SK-MEL-5 (cell line): Measurements from ENCODE around the gene SRRM2. TPM values are rescaled to one million over a fixed set of nuclear protein-coding genes. Genes with fewer than 3 reads are reported as not detected.

Experiments
- DNase-seq: peaks from one replicate; pipeline ENCODE4 v3.0.0-alpha.2; 2016; ENCODE audit warnings: low read depth, low spot score
- in situ Hi-C: cut with HindIII; loops from 2 replicates; pipeline ENCODE4 v1.10.0; 2016; ENCODE audit warnings: low sequenced_read_pairs, high pct_unique_total_duplicates, low pct_unique_long_range_greater_than_20kb
- total RNA-seq: library from RNA; depleted of rRNA; stranded (reverse); fragments of >200 nt; shearing (Covaris generic); gene quantifications from 2 replicates; pipeline ENCODE4 v1.2.3, GENCODE V29; 2014

The SRRM2 gene
- total RNA-seq, 1 experiment from 2014 or later = 21.4 TPM

- no peak for DNase-seq
- in situ Hi-C loops = no loop called here
Measured at GRCh38 chr16:2779151-2779920, 26.9 kb downstream of the SRRM2 start.

GRCh38 chr16:2779978-2780898, 27.8 kb downstream of the SRRM2 start:
- no peak for DNase-seq
- in situ Hi-C loops = no loop called here

- no peak for DNase-seq
- in situ Hi-C loops = no loop called here
Measured at GRCh38 chr16:2782583-2783351, 30.3 kb downstream of the SRRM2 start.

- no peak for DNase-seq
- in situ Hi-C loops = no loop called here
Measured at GRCh38 chr16:2783581-2784357, 31.3 kb downstream of the SRRM2 start.

GRCh38 chr16:2784358-2785100, 32.1 kb downstream of the SRRM2 start:
- in situ Hi-C loops = no loop called here

GRCh38 chr16:2785101-2785991, 32.9 kb downstream of the SRRM2 start:
- no peak for DNase-seq
- in situ Hi-C loops = no loop called here

More at GRCh38 chr16:2784358-2785100, 32.1 kb downstream of the SRRM2 start:
- no peak for DNase-seq

- in situ Hi-C loops = no loop called here
- DNase-seq = no peak
Measured at GRCh38 chr16:2786061-2786825, 33.8 kb downstream of the SRRM2 start.

- in situ Hi-C loops = no loop called here
Measured at GRCh38 chr16:2786826-2787151, 34.4 kb downstream of the SRRM2 start.

GRCh38 chr16:2787406-2787805, 35.0 kb downstream of the SRRM2 start, which contains the start of gene PRSS33:
PRSS33 (minus strand) TSS chr16:2787560; CDS start chr16:2786547, 1,013 bp downstream.
- in situ Hi-C loops = no loop called here
- DNase-seq = peak; percentile 49

More at GRCh38 chr16:2786826-2787151, 34.4 kb downstream of the SRRM2 start:
- no peak for DNase-seq

- DNase-seq = no peak
Measured at GRCh38 chr16:2787961-2788360, 35.5 kb downstream of the SRRM2 start.

GRCh38 chr16:2790631-2791030, 38.2 kb downstream of the SRRM2 start:
- in situ Hi-C loops = no loop called here

More at GRCh38 chr16:2787961-2788360, 35.5 kb downstream of the SRRM2 start:
- in situ Hi-C loops = no loop called here

GRCh38 chr16:2791174-2791573, 38.7 kb downstream of the SRRM2 start:
- in situ Hi-C loops = no loop called here

More at GRCh38 chr16:2790631-2791030, 38.2 kb downstream of the SRRM2 start:
- no peak for DNase-seq

GRCh38 chr16:2792940-2793339, 40.5 kb downstream of the SRRM2 start:
- no peak for DNase-seq
- in situ Hi-C loops = no loop called here

More at GRCh38 chr16:2791174-2791573, 38.7 kb downstream of the SRRM2 start:
- no peak for DNase-seq

GRCh38 chr16:2795395-2796143, 43.1 kb downstream of the SRRM2 start:
- DNase-seq = no peak
- in situ Hi-C loops = no loop called here
